T-helper 1 cell (primary cell): Measurements from ENCODE around the gene CCDC90B.

Experiments
- DNase-seq, 5 donors: peaks; one replicate each; pipeline ENCODE4 v3.0.0-alpha.2; 2012 to 2020

The CCDC90B gene

GRCh38 chr11:83223457-83223856 is 62.7 kb downstream of the CCDC90B start:
- DNase-seq: no peak

- DNase-seq: no peak
These were observed 63.7 kb downstream of the CCDC90B start for GRCh38 chr11:83222499-83222898.

DNA sequence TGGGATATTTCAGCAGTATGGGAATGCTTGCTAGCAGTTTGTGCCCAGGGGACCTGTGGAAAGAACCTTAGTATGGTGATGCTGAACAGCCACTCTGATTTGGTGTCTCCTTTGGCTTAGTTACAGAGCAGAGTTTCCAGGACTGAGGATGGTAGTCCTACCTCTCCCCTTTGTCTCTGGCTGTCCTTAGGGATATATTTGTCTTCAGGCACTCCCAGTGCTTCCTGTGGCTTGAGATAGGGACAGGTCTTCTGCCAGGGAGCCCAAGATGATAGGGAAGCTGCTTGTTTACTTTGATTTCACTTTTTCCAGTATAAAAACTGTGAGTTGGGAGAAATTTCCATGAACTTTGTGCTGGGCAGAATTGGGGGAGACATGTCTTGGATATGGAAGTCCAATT is 64.5 kb downstream of the CCDC90B start:
- DNase-seq: no peak

DNA sequence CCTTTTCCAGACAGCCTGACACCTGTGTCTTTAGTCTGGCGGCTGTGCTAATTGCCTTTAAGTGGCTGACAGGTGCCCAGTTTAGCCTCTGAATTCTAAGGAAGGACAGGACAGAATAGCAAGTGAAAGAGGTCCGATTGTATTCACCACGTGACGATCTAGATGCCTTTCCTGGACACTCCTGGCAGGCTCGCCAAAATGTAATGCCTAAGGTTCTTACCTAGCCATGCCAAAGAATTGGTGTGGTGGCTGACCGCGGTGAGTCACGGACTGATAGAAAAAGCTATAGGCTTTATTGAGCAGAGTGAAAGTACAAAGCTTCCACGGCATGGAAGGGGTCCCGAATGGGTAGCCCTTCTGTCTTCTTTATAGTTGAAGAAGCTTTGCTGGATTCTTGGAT is 65.9 kb downstream of the CCDC90B start:
- no peak for DNase-seq

- no peak for DNase-seq
These were observed 67.1 kb downstream of the CCDC90B start for GRCh38 chr11:83219095-83219494.
